ENCODE data around the gene SGPL1. TPM values are rescaled to one million over a fixed set of nuclear protein-coding genes. Genes with fewer than 3 reads are reported as not detected.

Gene SGPL1
- total RNA-seq, 1 experiment from 2014 or later = 69.4 TPM

- H3K4me2 ChIP-seq (ENCODE audit: low read length) = no peak overlapping the region
- no peak overlapping the region for H3K9ac ChIP-seq (ENCODE audit: low read length)
- intact Hi-C loops (cut with micrococcal nuclease) = loop anchor here (2.0 kb wide), 2 partner anchors 263 to 351 kb away; no protein-coding TSS in a partner anchor
- DNase-seq (ENCODE audit: low read depth, low spot score) = no peak
- H3K4me3 ChIP-seq (replicated peaks in 1 of 2; ENCODE audit: low read depth in 1 of 2, low read length in 2 of 2) = no peak overlapping the region
- no peaks in the 10 kb centered on the region for H4K20me1 ChIP-seq (ENCODE audit: insufficient read depth)
- ATAC-seq = no peak
- H3K4me1 ChIP-seq (ENCODE audit: control insufficient read depth in 1 of 2, insufficient read depth in 2 of 2, low read length in 2 of 2) = peaks cover 9 to 17% of the 10 kb centered on the region in 2 experiments; a peak in 3 of 4 replicates
- ChIA-PET POLR2A (no interaction called here), CTCF (no interaction called here), RAD21 (ENCODE audit: low non-redundant PET in 1 of 2, low total read pairs in 2 of 2, uncharacterized antibody in 2 of 2, unreplicated experiment in 2 of 2) (no interaction called here)
- no peaks in the 10 kb centered on the region for H3K27me3 ChIP-seq (ENCODE audit: insufficient read depth, low read length)
- peaks cover 0 to 3% of the 10 kb centered on the region in 2 experiments; a peak in 2 of 4 replicates for H3K36me3 ChIP-seq (ENCODE audit: control insufficient read depth in 1 of 2, insufficient read depth in 2 of 2, low read length in 2 of 2)
- TF ChIP-seq EGR1 (IDR thresholded peaks at IDR 0.05; ENCODE audit: low read depth) (no peak), ATF3 (IDR thresholded peaks at IDR 0.05) (no peak), ZFX (IDR thresholded peaks at IDR 0.05) (no peak), EZH2 (IDR thresholded peaks at IDR 0.05) (no peak), POLR2AphosphoS5 (IDR thresholded peaks at IDR 0.05; ENCODE audit: low read depth, low read length) (no peak), YY1 (IDR thresholded peaks at IDR 0.05; ENCODE audit: extremely low read depth, insufficient replicate concordance, low read depth, low read length) (no peak), EZH2phosphoT487 (IDR thresholded peaks at IDR 0.05; ENCODE audit: borderline replicate concordance) (no peak), SIN3A (IDR thresholded peaks at IDR 0.05; ENCODE audit: low read depth) (no peak), REST (IDR thresholded peaks at IDR 0.05; ENCODE audit: low read depth) (no peak), CEBPB (IDR thresholded peaks at IDR 0.05; ENCODE audit: low read depth) (no peak)
- H2AFZ ChIP-seq (ENCODE audit: low read depth, low read length, poor library complexity, severe bottlenecking) = no peak overlapping the region
- H3K27ac ChIP-seq (ENCODE audit: low read depth, low read length) = no peak overlapping the region
- no TSS peak for BruUV-seq (replicated peaks)
- H3K9me3 ChIP-seq (ENCODE audit: control insufficient read depth in 1 of 2, insufficient read depth in 1 of 2, low read depth in 1 of 2, low read length in 2 of 2) = no peaks in the 10 kb centered on the region
- peaks cover 29% of the 10 kb centered on the region for H3K79me2 ChIP-seq (ENCODE audit: insufficient read depth, low read length)
- no peaks in the 10 kb centered on the region for H3K9me2 ChIP-seq (ENCODE audit: insufficient read depth)
Measured at GRCh38 chr10:70814126-70814525, 1.6 kb upstream of the SGPL1 start.

Data from HCT116 (cell line).